Gastrocnemius medialis (tissue), 4 donors: ENCODE measurements around the gene TAS2R42. TPM values are rescaled to one million over a fixed set of nuclear protein-coding genes. Genes with fewer than 3 reads are reported as not detected.

Source experiments
- ATAC-seq, 2 donors: fragments of 150-250 bp; one replicate each; pipeline ENCODE4 v1.9.1; 2016
- DNase-seq, 2 donors: peaks; one replicate each; pipeline ENCODE4 v3.0.0-alpha.2; 2019
- H3K27ac ChIP-seq, 4 donors: fragments of 200-600 bp; sonication (generic); 1 replicate in 1 of 4; 2 replicates in 3 of 4; pipeline ENCODE4 v1.5.1; 2016 to 2018; ENCODE audit warnings: mild to moderate bottlenecking in 2 of 4, moderate library complexity in 1 of 4
- H3K27me3 ChIP-seq, 3 donors: fragments of 200-600 bp; sonication (generic) in 2 of 3; 1 replicate in 1 of 3; 2 replicates in 2 of 3; pipeline versions ENCODE4 v1.5.1 to v1.6.0; 2016 to 2019; ENCODE audit warnings: mild to moderate bottlenecking in 1 of 3, moderate library complexity in 1 of 3
- H3K36me3 ChIP-seq, 2 donors: fragments of 200-600 bp; sonication (generic) in 1 of 2; one replicate each; pipeline ENCODE4 v1.5.1; 2017 to 2018
- H3K4me1 ChIP-seq, 2 donors: fragments of 200-600 bp; sonication (generic) in 1 of 2; one replicate each; pipeline ENCODE4 v1.5.1; 2016 to 2017; ENCODE audit warnings: mild to moderate bottlenecking in 2 of 2
- H3K4me3 ChIP-seq, 4 donors: fragments of 200-600 bp; sonication (generic) in 3 of 4; 1 replicate in 1 of 4; 2 replicates in 3 of 4; pipeline ENCODE4 v1.5.1; 2016 to 2019; ENCODE audit warnings: mild to moderate bottlenecking in 2 of 4
- H3K9me3 ChIP-seq, 3 donors: fragments of 200-600 bp; sonication (generic) in 2 of 3; 1 replicate in 1 of 3; 2 replicates in 2 of 3; pipeline ENCODE4 v1.5.1; 2016 to 2019
- POLR2A ChIP-seq, 2 donors: fragments of 450-650 bp; IDR thresholded peaks; one replicate each; pipeline ENCODE4 v1.6.1; 2017; ENCODE audit warnings: antibody characterized with exemption in 2 of 2, mild to moderate bottlenecking in 2 of 2, moderate library complexity in 2 of 2
- in situ Hi-C, 4 donors: fragments of 200-750 bp; cut with MboI; loops; one replicate each; pipeline versions ENCODE4 v1.15.0 to v1.8.0; 2017; ENCODE audit warnings: low sequenced_read_pairs in 4 of 4
- intact Hi-C: fragments of 100-400 bp; cut with DNase I; formaldehyde crosslinking; loops from one replicate; pipeline ENCODE4 v1.15.1; 2023; ENCODE audit warnings: low total_unique reads
- total RNA-seq, 4 donors: library from RNA; depleted of rRNA; stranded (reverse); fragments of >200 nt; gene quantifications; one replicate each; pipeline versions ENCODE4 v1.1.0 to v1.2.3, GENCODE V29; 2016
- TF ChIP-seq, protein P1 (sequence below), 5 experiments: fragments of 450-650 bp in 3 of 5; fragments of 200-600 bp in 2 of 5; sonication (generic) in 2 of 5; IDR thresholded peaks in 4 of 5; conservative IDR thresholded peaks in 1 of 5; 1 replicate in 4 of 5; 2 replicates in 1 of 5; pipeline ENCODE4 v1.5.1; 2016 to 2019; ENCODE audit warnings: antibody characterized with exemption in 5 of 5, mild to moderate bottlenecking in 3 of 5, moderate library complexity in 3 of 5

Gene TAS2R42
- total RNA-seq, 4 donors from 2014 or later: not detected

DNA sequence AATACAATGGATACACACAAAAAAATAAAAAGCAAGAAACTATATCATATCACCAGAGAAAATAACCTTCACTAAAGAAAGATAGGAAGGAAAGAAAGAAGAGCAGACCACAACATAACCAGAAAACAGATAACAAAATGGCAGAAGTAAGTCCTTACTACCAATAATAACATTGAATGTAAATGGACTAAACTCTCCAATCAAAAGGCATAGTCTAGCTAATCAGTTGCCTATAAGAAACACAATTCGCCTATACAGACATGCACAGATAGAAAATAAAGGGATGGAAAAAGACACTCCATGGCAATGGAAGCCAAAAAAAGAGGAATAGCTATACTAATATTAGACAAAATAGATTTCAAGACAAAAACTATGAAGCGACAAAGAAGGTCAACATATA is 43.4 kb downstream of the TAS2R42 start:
- Histone ChIP-seq H3K27me3 (no peaks in the 10 kb centered on the region), H3K36me3 (no peaks in the 10 kb centered on the region), H3K4me1 (peaks cover 0 to 2% of the 10 kb centered on the region in 2 donors), H3K27ac (no peak overlapping the region), H3K4me3 (no peak overlapping the region), H3K9me3 (no peaks in the 10 kb centered on the region)
- intact Hi-C loops: no loop called here
- in situ Hi-C loops: no loop called here
- ATAC-seq (no peak), DNase-seq (no peak)
- TF ChIP-seq, protein P1, sequence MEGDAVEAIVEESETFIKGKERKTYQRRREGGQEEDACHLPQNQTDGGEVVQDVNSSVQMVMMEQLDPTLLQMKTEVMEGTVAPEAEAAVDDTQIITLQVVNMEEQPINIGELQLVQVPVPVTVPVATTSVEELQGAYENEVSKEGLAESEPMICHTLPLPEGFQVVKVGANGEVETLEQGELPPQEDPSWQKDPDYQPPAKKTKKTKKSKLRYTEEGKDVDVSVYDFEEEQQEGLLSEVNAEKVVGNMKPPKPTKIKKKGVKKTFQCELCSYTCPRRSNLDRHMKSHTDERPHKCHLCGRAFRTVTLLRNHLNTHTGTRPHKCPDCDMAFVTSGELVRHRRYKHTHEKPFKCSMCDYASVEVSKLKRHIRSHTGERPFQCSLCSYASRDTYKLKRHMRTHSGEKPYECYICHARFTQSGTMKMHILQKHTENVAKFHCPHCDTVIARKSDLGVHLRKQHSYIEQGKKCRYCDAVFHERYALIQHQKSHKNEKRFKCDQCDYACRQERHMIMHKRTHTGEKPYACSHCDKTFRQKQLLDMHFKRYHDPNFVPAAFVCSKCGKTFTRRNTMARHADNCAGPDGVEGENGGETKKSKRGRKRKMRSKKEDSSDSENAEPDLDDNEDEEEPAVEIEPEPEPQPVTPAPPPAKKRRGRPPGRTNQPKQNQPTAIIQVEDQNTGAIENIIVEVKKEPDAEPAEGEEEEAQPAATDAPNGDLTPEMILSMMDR (IDR thresholded peaks at IDR 0.05 in 4 of 5, conservative IDR thresholded peaks at IDR 0.05 in 1 of 5): no peak
- TF ChIP-seq POLR2A (IDR thresholded peaks at IDR 0.05): no peak

DNA sequence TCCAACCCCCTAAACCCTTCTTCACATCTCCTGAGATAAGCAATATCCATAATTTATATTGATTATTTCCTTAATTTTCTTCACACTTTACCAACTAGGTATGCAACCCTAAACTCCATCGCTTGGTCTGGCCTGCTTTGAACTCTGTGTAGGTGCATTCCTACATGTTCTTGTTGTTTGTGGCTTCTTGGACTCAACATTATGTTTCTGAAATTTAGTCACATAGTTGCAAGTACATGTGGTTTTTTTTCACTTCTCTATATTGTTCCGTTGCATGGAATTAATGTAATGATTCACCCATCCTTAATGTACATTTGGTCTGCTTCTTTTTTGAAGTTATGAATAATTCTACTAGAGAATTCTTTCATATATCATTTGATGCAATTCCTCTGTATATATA is 50.7 kb downstream of the TAS2R42 start:
- Histone ChIP-seq H3K9me3 (no peaks in the 10 kb centered on the region), H3K27ac (no peak overlapping the region), H3K4me3 (no peak overlapping the region), H3K27me3 (no peaks in the 10 kb centered on the region), H3K36me3 (no peaks in the 10 kb centered on the region), H3K4me1 (peaks cover 6 to 16% of the 10 kb centered on the region in 2 donors)
- ATAC-seq (no peak), DNase-seq (no peak)
- intact Hi-C loops: no loop called here
- in situ Hi-C loops: no loop called here
- no peak for TF ChIP-seq POLR2A (IDR thresholded peaks at IDR 0.05)
- TF ChIP-seq, protein P1 (IDR thresholded peaks at IDR 0.05 in 4 of 5, conservative IDR thresholded peaks at IDR 0.05 in 1 of 5): no peak

Other genes with a start within 250 kb of the TAS2R42 start
- gene TAS2R14, start 247.7 kb downstream of the TAS2R42 start, total RNA-seq: 1 to 10 TPM in 1 of 4 donors, under 1 TPM in 2, not detected in 1; 0.27 to 3.0 (median 0.29) TPM
- gene TAS2R50, start 200.0 kb downstream of the TAS2R42 start, total RNA-seq: 1 to 10 TPM in 1 of 4 donors, not detected in 3; 4.9 TPM
- 1 to 10 TPM in 1 of 4 donors, under 1 TPM in 1, not detected in 2; 0.53 to 3.6 TPM for gene TAS2R20, start 188.6 kb downstream of the TAS2R42 start, total RNA-seq
- 1 to 10 TPM in 1 of 4 donors, not detected in 3; 2.5 TPM for gene TAS2R19, start 164.3 kb downstream of the TAS2R42 start, total RNA-seq
- 1 to 10 TPM in 2 of 4 donors, not detected in 2; 3.5 to 3.6 TPM for gene TAS2R31, start 155.5 kb downstream of the TAS2R42 start, total RNA-seq
- gene TAS2R46, start 124.6 kb downstream of the TAS2R42 start, total RNA-seq: 1 to 10 TPM in 1 of 4 donors, not detected in 3; 1.5 TPM
- 1 to 10 TPM in 1 of 4 donors, not detected in 3; 2.8 TPM for gene TAS2R43, start 94.6 kb downstream of the TAS2R42 start, total RNA-seq
- 1 to 10 TPM in 1 of 4 donors, under 1 TPM in 2, not detected in 1; 0.29 to 2.1 (median 0.34) TPM for gene TAS2R30, start 52.3 kb downstream of the TAS2R42 start, total RNA-seq
- 10 to 100 TPM; 13.4 to 20.7 (median 16.2) TPM for gene SMIM10L1, start 15.7 kb downstream of the TAS2R42 start, total RNA-seq
- gene PRB3, start 82.8 kb upstream of the TAS2R42 start, total RNA-seq: not detected
- not detected for gene PRB4, start 123.5 kb upstream of the TAS2R42 start, total RNA-seq
- not detected for gene PRB2, start 208.6 kb upstream of the TAS2R42 start, total RNA-seq